ENCODE data around the gene LAIR1.

The LAIR1 gene

GRCh38 chr19:54311486-54311885, 53.2 kb downstream of the LAIR1 start:
- no peaks in the 10 kb centered on the region for H3K4me1 ChIP-seq (ENCODE audit: low read depth, poor library complexity, severe bottlenecking)
- H3K79me2 ChIP-seq (ENCODE audit: insufficient read depth, low read depth) = no peaks in the 10 kb centered on the region
- H3K27me3 ChIP-seq (ENCODE audit: insufficient read depth, low read depth) = peaks cover 59% of the 10 kb centered on the region
- no peak overlapping the region for H2AFZ ChIP-seq (ENCODE audit: low read depth)
- no peaks in the 10 kb centered on the region for H3K36me3 ChIP-seq (ENCODE audit: insufficient read depth)
- no peak overlapping the region for H3K4me2 ChIP-seq
- TF ChIP-seq CTCF (conservative IDR thresholded peaks at IDR 0.05; ENCODE audit: low read depth, low read length) = no peak
- no peaks in the 10 kb centered on the region for H4K20me1 ChIP-seq (ENCODE audit: insufficient read depth)
- no peak overlapping the region for H3K27ac ChIP-seq
- H3K9ac ChIP-seq = no peak overlapping the region
- H3K4me3 ChIP-seq (IDR thresholded peaks at IDR 0.05; ENCODE audit: insufficient read depth, low read depth, low read length) = no peak overlapping the region

- no peak overlapping the region for H3K9ac ChIP-seq
- H2AFZ ChIP-seq (ENCODE audit: low read depth) = no peak overlapping the region
- H4K20me1 ChIP-seq (ENCODE audit: insufficient read depth) = no peaks in the 10 kb centered on the region
- H3K4me3 ChIP-seq (IDR thresholded peaks at IDR 0.05; ENCODE audit: insufficient read depth, low read depth, low read length) = no peak overlapping the region
- H3K4me2 ChIP-seq = no peak overlapping the region
- no peaks in the 10 kb centered on the region for H3K4me1 ChIP-seq (ENCODE audit: low read depth, poor library complexity, severe bottlenecking)
- H3K79me2 ChIP-seq (ENCODE audit: insufficient read depth, low read depth) = no peaks in the 10 kb centered on the region
- no peak for TF ChIP-seq CTCF (conservative IDR thresholded peaks at IDR 0.05; ENCODE audit: low read depth, low read length)
- H3K27me3 ChIP-seq (ENCODE audit: insufficient read depth, low read depth) = peaks cover 51% of the 10 kb centered on the region
- no peaks in the 10 kb centered on the region for H3K36me3 ChIP-seq (ENCODE audit: insufficient read depth)
- H3K27ac ChIP-seq = no peak overlapping the region
Observed at GRCh38 chr19:54310543-54310942, 54.2 kb downstream of the LAIR1 start.

DNA sequence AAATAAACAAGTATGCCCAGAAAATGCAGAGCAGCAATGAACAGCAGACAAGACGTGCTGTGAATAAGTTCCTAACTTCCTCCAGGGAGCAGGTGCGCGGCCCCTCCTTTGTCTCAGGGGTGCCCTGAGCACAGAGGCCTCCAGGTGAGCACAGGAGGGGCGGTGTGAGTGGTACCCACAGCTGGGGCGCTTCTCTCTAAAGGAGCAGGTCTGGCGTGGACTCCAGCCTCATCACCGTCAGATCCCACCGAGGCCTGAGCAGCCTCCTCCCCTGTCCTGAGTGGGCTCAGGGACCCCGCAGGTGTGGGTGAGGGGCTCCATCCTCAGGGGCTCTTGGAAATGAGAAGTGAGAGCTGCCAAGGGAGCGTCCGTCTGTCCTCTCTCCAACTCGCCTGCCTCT, 54.9 kb downstream of the LAIR1 start:
- Histone ChIP-seq H3K27me3 (ENCODE audit: insufficient read depth, low read depth) (peaks cover 48% of the 10 kb centered on the region), H3K27ac (no peak overlapping the region), H3K79me2 (ENCODE audit: insufficient read depth, low read depth) (no peaks in the 10 kb centered on the region)

DNA sequence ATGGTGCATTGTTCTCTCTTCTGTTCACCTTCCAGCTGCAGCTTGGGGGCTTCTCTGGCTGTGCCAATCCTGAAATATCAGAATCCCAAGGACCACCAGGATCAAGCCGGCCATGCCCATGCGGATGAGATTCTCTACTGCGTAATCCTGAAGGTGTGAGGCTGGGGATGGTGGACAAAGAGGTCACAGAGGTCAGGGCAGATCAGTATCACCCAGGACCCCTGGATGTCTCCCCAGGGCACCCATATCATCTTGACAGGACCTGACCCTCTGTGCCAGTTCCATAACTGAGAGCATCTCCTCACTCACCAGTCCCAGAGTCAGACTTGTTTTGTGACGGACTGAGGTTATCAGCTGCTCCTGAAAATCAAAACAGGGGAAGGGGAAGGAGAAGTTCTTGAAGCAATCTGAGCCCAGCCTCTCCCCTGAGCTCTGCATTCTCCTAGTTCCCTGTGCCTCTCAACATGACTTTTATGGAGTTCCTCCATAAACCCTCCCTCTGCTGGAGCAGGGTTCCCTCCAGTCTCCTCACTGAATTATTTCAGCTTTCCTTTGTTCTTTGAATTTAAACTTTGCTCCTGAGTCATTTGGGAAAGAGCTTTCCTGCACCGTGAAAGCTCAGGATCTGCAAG, 57.2 kb downstream of the LAIR1 start:
- Histone ChIP-seq H3K27me3 (ENCODE audit: insufficient read depth, low read depth) (peaks cover 31% of the 10 kb centered on the region), H3K4me3 (IDR thresholded peaks at IDR 0.05; ENCODE audit: insufficient read depth, low read depth, low read length) (no peak overlapping the region)
- no peak for TF ChIP-seq CTCF (conservative IDR thresholded peaks at IDR 0.05; ENCODE audit: low read depth, low read length)

More for the DNA sequence above, 54.9 kb downstream of the LAIR1 start:
- H3K4me3 ChIP-seq (IDR thresholded peaks at IDR 0.05; ENCODE audit: insufficient read depth, low read depth, low read length) = no peak overlapping the region
- no peaks in the 10 kb centered on the region for H3K4me1 ChIP-seq (ENCODE audit: low read depth, poor library complexity, severe bottlenecking)
- no peak for TF ChIP-seq CTCF (conservative IDR thresholded peaks at IDR 0.05; ENCODE audit: low read depth, low read length)
- no peak overlapping the region for H3K4me2 ChIP-seq
- no peaks in the 10 kb centered on the region for H3K36me3 ChIP-seq (ENCODE audit: insufficient read depth)
- no peak overlapping the region for H3K9ac ChIP-seq
- no peak overlapping the region for H2AFZ ChIP-seq (ENCODE audit: low read depth)
- no peaks in the 10 kb centered on the region for H4K20me1 ChIP-seq (ENCODE audit: insufficient read depth)

More for the DNA sequence above, 57.2 kb downstream of the LAIR1 start:
- Histone ChIP-seq H3K79me2 (ENCODE audit: insufficient read depth, low read depth) (no peaks in the 10 kb centered on the region), H4K20me1 (ENCODE audit: insufficient read depth) (no peaks in the 10 kb centered on the region), H3K9ac (no peak overlapping the region), H2AFZ (ENCODE audit: low read depth) (no peak overlapping the region), H3K27ac (no peak overlapping the region), H3K36me3 (ENCODE audit: insufficient read depth) (no peaks in the 10 kb centered on the region), H3K4me1 (ENCODE audit: low read depth, poor library complexity, severe bottlenecking) (no peaks in the 10 kb centered on the region), H3K4me2 (no peak overlapping the region)

Measured in KMS-11 (cell line).